ENCODE measurements around the gene FOXL1. TPM values are rescaled to one million over a fixed set of nuclear protein-coding genes. Genes with fewer than 3 reads are reported as not detected.

Gene FOXL1
- total RNA-seq: 1.2 and 2.3 TPM in 2 replicates

DNA sequence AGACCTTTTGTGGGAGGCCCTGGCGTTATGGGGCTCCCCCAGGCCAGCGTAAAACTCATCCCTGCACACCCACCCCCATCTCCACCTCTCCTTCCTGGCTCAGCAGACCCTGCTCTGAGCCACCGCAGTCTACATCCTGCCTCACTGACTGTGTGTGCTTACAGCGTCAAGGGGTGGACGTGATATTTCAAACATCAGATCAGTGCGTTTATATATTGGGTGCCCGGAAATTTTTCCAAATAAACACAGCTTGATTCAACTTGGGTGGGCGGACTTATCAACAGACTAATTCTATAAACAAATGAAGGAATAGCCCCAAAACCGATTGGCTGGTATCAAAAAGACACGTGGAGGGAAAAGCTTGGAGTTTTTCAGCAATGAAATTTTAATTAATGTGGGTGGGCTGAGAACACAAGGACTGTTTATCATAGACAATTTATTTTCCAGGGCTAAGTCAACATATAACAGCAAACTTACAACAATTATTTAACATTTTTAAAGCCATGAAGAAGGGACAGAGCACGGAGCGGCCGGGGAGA, at the start of gene FOXL1:
Gene FOXL1 (plus strand): TSS at position 489 of the 539 bp plus-strand sequence. CDS start 175 bp downstream, outside the sequence.

DNA sequence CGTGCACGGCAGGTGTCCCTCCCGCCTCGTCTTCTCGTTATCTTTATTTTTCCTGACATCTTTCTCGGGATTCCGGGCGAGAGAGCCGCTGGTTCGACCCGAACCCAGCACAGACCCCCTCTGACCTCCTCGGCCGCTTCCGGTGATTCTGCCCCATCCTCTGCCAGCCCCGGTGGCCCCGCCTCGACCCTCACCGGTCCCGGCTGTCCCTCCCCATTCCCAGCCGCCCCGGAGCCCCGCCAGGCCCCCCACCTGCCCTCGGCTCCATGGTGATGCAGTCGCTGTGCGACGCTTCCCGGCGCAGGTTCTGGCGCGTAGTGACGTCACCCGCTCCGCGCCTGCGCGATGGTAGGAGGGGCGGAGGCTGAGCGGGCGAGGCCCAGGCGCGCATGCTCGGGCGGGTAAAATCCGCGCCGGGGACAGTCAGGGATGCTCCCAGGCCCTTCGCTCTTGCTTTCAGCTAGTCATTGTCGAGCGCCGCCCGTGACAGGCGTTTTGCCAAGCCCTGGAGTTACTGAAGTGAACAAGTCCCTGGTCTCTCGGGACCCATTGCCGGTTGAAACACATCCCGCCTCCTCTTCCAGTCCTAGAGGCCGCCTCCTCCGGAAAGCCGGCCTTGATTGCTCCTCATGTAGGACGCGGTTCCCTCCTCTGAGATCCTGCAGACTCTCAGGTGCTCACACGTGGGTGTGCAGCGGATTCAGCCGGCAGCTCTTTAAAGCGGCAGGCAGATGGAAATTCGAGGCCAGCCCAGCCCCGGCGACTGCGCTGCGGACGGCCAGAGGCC, 23.2 kb upstream of the FOXL1 start, which contains the start of gene MTHFSD:
Gene MTHFSD (minus strand): TSS at position 319 of the 787 bp plus-strand sequence. CDS start 51 bp downstream, at position 268.

DNA sequence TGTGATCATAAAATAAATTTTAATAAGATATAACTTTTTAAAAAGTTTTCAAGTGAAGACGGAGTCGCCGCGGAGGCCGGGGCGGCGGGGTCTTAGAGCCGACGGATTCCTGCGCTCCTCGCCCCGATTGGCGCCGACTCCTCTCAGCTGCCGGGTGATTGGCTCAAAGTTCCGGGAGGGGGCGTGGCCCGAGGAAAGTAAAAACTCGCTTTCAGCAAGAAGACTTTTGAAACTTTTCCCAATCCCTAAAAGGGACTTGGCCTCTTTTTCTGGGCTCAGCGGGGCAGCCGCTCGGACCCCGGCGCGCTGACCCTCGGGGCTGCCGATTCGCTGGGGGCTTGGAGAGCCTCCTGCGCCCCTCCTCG, 11.8 kb upstream of the FOXL1 start, which contains the start of gene FOXC2:
Gene FOXC2 (plus strand): TSS at position 229 of the 365 bp plus-strand sequence. CDS start 507 bp downstream, outside the sequence.

Other genes with a start within 250 kb of the FOXL1 start
- gene FOXF1, start 68.0 kb upstream of the FOXL1 start, total RNA-seq: 1.1 and 2.2 TPM in 2 replicates
- gene MTHFSD, start 23.3 kb upstream of the FOXL1 start, total RNA-seq: 9.7 and 16.6 TPM in 2 replicates
- 1.7 and 6.3 TPM in 2 replicates for gene FOXC2, start 11.7 kb upstream of the FOXL1 start, total RNA-seq

Data from pericardium fibroblast (primary cell).